Adrenal gland (tissue), 5 donors: ENCODE measurements around the gene CHMP2A.

ENCODE experiments used
- CTCF ChIP-seq, 6 experiments: fragments of 450-650 bp in 4 of 6; fragments of 200-600 bp in 2 of 6; sonication (generic) in 1 of 6; IDR thresholded peaks; 1 replicate in 5 of 6; 2 replicates in 1 of 6; pipeline versions ENCODE4 v1.5.1 to v1.8.0; 2016 to 2021; ENCODE audit warnings: antibody characterized with exemption in 6 of 6, mild to moderate bottlenecking in 2 of 6, moderate library complexity in 1 of 6
- POLR2A ChIP-seq, 2 donors: fragments of 450-650 bp; IDR thresholded peaks; one replicate each; pipeline ENCODE4 v1.6.1; 2017; ENCODE audit warnings: antibody characterized with exemption in 2 of 2, mild to moderate bottlenecking in 2 of 2, moderate library complexity in 1 of 2
- donor health status: DM: no; HTN: no; CAD: no.

- TF ChIP-seq POLR2A (IDR thresholded peaks at IDR 0.05) (no peak), CTCF (IDR thresholded peaks at IDR 0.05) (no peak)
Observed at GRCh38 chr19:58509731-58510083, 45.2 kb downstream of the CHMP2A start.
